Activated T-cell treated with anti-CD3 and anti-CD28 coated beads, Interleukin-2, amount 50 U/mL, for 48 hours (primary cell): ENCODE results near the gene TAF11L8.
"Not testable (repeated sequence)": the region's sequence is repeated elsewhere in the genome, so short reads cannot be mapped to it uniquely, and the experiment has no call there.

Experiments
- DNase-seq, 2 experiments: peaks; one replicate each; pipeline ENCODE4 v3.0.0-alpha.2; 2020

TAF11L8 gene

GRCh38 chr5:17590860-17591259, at the start of gene TAF11L8:
TAF11L8 (minus strand) TSS chr5:17590960.
- DNase-seq: not testable (repeated sequence)

- DNase-seq: no peak
Measured at GRCh38 chr5:17634160-17634559, 43.4 kb upstream of the TAF11L8 start, which contains the start of gene TAF11L14. TAF11L14 (plus strand) TSS chr5:17634460.

- DNase-seq: not testable (repeated sequence)
Measured at GRCh38 chr5:17631788-17632187, 41.0 kb upstream of the TAF11L8 start, which contains the start of gene TAF11L13. TAF11L13 (plus strand) TSS chr5:17632088.

- DNase-seq: no peak
Measured at GRCh38 chr5:17625686-17626085, 34.9 kb upstream of the TAF11L8 start.

GRCh38 chr5:17620627-17621026, 29.9 kb upstream of the TAF11L8 start:
- no peak for DNase-seq

GRCh38 chr5:17619354-17619753, 28.6 kb upstream of the TAF11L8 start:
- DNase-seq: no peak

- DNase-seq: no peak
Measured at GRCh38 chr5:17614872-17615605, 24.3 kb upstream of the TAF11L8 start.

- DNase-seq: not testable (repeated sequence)
Measured at GRCh38 chr5:17610092-17610491, 19.3 kb upstream of the TAF11L8 start, which contains the start of gene TAF11L12. TAF11L12 (plus strand) TSS chr5:17610392.

- DNase-seq: not testable (repeated sequence)
Measured at GRCh38 chr5:17607461-17607860, 16.7 kb upstream of the TAF11L8 start.

- DNase-seq: no peak
Measured at GRCh38 chr5:17604951-17605350, 14.2 kb upstream of the TAF11L8 start.

GRCh38 chr5:17603880-17604279, 13.1 kb upstream of the TAF11L8 start, which contains the start of gene TAF11L11:
TAF11L11 (plus strand) TSS chr5:17604183.
- not testable (repeated sequence) for DNase-seq

GRCh38 chr5:17597728-17598127, 7.0 kb upstream of the TAF11L8 start, which contains the start of gene TAF11L10:
TAF11L10 (minus strand) TSS chr5:17597828.
- not testable (repeated sequence) for DNase-seq

GRCh38 chr5:17594255-17594654, 3.5 kb upstream of the TAF11L8 start, which contains the start of gene TAF11L9:
TAF11L9 (minus strand) TSS chr5:17594394.
- DNase-seq: not testable (repeated sequence)

GRCh38 chr5:17585658-17586057, 5.1 kb downstream of the TAF11L8 start, which contains the start of gene TAF11L7:
TAF11L7 (minus strand) TSS chr5:17585758.
- not testable (repeated sequence) for DNase-seq
